GM21619 (cell line): ENCODE measurements around the gene IL10.

Experiments
- ATAC-seq: cut with Tn5 transposase; IDR thresholded peaks from one replicate; pipeline ENCODE4 v1.9.1; 2021; ENCODE audit not compliant: unreplicated experiment

Gene IL10

DNA sequence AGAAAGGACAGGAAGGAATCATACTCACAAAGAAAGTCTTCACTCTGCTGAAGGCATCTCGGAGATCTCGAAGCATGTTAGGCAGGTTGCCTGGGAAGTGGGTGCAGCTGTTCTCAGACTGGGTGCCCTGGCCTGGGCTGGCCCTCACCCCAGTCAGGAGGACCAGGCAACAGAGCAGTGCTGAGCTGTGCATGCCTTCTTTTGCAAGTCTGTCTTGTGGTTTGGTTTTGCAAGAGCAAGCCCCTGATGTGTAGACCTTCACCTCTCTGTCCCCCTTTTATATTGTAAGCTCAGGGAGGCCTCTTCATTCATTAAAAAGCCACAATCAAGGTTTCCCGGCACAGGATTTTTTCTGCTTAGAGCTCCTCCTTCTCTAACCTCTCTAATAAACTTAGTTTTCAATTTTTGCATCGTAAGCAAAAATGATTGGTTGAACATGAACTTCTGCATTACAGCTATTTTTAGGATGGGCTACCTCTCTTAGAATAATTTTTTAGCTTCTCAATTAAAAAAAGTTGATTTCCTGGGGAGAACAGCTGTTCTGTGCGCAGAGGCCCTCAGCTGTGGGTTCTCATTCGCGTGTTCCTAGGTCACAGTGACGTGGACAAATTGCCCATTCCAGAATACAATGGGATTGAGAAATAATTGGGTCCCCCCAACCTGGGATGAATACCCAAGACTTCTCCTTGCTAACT, at the start of gene IL10:
Gene IL10 (minus strand): TSS at position 252 of the 695 bp plus-strand sequence. CDS start 59 bp downstream, at position 193.
- no peak for ATAC-seq

DNA sequence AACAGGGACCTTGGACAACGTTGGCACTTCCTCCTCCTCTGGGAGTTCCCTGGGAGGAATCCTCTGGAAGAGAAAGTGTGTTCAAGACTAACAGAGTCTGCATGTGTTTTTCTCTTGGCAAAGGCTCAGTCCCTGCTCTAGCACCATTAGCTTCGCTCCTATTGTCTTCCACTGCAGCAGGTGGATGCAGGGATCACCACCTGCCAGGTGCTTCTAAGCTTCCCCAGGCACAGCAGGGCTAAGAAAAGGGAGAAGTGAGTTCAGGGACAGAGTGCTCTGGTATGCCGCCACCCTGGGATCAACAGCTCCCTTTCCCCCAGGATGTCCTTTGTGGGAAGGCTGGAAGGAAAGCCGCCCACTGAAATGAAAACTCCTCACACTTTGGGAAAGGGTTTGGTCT, 49.2 kb upstream of the IL10 start:
- no peak for ATAC-seq

DNA sequence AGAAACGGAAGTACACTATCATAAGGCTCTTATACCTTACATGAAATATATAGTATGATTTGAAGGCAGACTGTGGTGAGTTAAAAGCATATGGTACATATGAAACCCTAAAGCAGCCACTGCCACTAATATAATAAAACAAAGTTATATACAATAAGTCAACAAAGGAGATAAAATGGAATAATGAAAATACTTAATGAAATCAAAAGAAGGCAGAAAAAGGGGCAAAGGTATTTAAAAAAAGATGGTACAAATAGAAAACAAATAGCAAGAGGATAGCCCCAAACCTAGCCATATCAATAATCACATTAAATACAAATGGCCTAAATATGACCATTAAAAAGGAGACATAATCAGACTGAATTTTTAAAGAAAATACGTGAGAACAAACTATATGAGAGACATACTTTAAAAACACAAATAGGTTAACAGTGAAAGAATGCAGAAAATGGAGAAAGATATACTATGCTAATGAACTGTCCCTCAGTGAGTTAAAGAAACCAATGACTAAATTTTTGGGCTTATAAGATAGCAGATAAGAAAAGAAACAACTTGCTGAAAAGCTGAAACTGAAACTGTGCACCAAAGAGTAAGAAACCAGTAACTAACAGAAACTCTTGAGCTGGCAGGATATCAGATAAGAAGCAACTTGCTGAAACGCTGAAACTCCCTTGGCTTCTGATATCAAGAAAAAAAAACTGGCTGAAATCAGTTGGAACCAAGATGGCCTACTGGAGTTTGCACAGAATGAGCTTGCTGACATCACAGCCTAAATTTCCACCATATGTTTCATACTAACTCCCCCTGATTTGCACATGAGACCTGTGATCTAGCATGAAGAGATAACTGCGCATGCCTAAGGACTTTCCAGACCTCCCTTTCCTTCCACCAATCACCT, 44.3 kb upstream of the IL10 start:
- peak; percentile 86 for ATAC-seq

DNA sequence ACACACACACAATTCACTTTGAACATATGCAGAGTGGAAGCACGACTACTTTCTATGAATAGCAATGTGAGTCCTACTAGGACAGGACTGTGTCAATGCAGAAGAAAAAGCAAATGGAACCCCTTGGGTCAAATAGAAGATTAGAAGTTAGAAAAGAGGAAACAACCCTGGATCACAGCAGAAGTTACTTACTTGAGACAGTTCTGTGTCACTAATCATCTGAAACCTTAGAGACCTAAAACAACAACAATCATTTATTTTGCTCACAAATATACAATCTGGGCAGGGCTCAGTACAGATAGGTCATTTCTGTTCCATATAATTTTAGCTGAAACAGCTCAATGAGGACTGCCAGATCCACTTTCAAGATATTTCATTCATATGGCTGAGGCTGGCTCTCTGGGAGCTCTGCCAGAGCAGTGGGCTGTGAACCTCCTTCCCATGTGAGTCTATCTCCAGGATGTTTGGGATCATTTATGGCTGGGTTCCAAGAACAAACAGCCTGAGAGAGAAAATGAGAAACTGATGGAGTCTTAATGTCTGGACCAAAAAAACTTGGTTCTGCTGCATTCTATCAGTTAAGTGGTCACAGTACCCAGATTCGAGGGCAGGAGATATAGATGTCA, 42.5 kb upstream of the IL10 start:
- no peak for ATAC-seq

DNA sequence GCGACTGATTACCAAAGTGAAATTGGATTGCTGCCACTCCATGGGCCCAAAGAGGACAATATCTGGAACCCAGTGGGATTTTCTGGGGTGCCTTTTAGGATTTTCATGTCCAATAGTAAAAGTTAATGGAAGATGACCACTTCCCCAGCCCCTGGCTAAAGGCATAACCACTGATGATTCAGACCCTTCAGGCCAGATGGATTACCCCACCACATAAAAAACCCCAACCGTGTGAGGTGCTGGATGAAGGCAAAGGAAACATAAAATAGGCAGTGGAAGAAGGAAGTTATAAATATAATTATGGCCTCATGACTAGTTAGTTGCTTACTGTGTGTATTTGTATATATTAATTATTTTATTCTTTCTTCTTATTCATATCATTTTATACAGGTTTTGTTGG, 40.2 kb upstream of the IL10 start:
- no peak for ATAC-seq

DNA sequence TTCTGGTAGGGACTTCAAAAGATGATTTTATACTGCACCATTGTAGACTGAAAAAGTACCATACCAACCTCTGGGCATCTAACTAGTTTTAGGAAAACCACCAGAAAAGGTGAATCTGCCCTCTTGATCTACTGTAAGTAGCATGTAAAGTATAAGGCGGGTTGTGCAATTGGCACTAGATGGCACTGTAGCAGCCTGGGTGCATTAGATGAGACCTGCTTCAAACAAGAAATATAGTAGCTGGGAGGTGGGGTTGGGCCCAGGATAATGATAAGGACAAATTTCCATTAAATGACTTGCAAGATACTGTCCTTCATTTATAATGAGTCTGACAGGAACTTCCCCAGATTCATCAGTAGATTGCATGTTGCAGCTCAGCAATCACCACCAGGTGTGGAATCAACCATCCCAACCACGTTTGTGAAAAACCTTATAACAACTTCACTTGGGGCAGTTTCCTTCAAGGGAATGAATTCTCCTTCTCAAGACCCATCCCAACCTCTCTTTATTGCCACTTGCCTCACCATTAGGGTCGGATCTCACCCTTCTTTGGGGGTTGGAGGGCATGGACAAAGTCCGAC, 37.3 kb upstream of the IL10 start:
- no peak for ATAC-seq

DNA sequence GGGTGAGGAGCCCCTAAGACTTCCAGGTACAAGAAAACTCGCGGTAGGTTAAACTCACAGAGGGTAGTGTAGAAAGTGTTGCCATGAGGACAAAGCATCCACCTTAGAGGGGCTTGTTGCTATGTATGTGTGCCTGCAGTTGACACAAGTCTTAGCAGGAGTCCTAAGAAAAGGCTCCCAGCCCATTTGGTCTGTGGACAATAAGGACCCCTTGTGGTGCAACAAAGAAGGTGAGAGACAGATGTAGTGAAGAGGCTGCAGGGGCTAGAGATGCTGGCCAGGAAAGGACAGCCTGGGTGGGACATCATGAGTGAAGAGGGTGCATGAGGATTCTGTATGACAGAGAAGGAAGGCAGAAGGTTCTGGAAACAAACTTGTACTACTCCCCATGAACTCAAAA, 36.3 kb upstream of the IL10 start:
- peak; percentile 58 for ATAC-seq

DNA sequence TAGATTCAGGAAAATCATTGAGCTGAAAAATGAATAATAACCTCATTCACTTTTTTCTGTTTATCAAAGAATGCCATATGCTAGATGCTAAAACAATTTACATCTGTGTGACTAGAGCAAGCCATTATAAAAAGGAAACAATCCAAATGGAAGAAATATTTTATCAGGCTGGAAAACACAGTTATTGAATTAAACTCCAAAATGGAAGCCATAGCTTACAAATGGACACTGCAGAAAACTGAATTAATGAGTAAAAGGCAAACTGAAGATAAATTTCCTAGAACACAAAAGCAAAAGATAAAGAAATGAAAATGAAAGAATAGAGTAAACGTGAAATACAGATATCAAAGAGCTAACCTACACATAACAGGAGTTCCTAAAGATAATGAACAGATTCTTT, 33.1 kb upstream of the IL10 start:
- ATAC-seq, result no peak

DNA sequence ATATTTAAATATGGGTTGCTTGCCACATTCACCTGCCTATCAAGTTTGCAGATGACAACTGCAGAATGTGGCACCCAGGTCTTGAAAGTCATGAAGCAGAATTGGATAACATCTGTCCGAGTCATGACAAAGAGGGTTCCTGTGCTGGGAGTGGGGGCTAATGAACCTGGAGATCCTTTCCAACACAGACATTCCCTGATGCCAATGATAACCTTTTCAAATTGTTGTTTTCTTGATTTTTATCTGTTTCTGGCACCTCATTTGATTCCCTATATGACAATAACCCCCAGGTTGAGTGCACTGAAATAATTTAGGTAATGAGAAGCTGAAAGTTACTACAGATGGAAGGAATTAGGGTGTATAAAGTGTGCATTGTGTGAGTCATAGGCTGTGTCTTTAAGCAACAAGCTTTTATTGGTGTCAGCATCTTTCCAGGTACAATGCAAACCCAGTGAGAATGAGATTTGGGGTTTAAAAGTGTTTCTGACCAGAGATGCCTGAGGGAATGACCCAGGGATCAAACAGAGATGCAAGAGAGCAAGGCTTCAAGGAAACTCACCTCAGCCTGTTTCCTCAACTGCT, 32.0 kb upstream of the IL10 start:
- no peak for ATAC-seq

DNA sequence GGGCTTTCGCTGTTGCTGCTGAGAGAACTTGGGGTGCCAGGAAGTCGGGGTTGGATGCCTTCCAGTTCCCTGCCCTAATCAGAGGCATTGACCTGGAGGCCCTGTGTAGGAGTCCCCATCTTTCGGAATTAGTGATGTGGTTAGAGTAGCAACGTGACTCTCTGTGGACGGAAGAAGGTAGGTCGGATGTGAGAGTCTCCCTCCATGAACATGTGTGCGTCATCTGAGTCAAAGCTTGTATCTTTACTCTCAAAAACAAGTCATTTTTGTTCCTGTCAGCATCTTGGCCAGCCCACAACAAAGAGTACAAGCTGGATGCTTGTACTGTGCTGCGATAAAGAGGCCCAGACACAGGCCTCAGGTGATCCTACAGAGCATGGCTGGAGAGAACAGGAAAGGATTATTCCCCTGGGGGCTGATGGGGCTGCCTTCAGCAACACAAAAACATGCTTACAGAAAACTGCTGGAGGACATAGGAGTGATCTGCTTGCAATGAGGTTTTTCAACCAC, 31.0 kb upstream of the IL10 start:
- peak; percentile 98 for ATAC-seq

DNA sequence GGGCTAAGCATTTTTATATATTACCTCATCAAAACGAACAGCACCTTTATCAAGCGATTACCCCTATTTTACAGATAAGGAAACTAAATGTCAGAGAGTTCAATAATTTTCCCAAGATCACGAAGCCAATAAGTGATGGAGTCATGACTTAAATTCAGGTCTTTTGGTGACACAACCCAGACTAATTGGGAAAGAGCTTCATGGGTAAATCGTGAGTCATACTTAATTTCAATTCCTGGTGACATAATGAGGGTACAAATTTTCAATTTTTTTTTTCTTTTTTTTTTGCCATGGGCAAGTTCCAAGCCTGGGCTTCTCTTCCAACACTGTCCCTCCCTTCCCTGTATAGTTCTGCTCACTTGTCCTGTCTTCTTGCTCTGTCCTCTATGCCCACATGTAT, 30.1 kb upstream of the IL10 start:
- ATAC-seq, result no peak

DNA sequence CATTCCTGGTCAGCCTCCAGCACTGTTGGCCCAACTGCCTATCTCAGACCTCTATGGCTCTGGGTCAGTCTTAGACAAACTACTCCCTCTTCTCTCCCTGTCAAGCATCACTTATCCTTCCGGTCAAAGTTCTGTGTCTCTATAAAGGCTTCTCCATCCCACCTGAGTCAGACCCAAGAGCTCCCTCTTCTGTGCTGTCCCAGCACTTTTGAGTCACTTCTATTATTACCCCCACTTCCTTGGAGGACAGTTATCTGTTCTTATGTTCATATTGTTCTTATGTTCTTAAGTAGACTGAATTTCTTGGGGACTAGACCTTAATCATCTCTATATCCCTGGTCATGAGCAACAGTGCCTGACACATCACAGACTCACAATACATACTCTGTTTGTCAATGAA, 29.2 kb upstream of the IL10 start:
- ATAC-seq, result no peak

DNA sequence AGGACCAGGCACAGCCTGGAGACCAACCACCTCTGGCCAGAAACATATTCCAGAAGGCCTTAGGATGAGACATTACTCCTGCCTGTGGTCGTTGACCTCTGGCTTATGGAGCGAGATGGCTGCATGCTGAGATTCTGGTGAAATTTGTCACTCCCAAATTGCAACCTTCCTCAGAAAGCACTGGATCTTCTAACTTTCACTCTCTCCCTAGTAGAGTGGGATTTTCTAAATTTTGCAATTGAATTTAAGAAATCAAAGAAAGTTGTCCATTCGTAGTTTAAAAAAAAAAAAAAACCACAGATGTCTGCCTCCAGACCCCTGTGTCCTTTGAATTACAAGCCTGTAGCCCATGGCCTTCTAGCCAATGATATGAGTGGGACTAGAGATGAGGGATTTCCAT, 28.6 kb upstream of the IL10 start:
- no peak for ATAC-seq

DNA sequence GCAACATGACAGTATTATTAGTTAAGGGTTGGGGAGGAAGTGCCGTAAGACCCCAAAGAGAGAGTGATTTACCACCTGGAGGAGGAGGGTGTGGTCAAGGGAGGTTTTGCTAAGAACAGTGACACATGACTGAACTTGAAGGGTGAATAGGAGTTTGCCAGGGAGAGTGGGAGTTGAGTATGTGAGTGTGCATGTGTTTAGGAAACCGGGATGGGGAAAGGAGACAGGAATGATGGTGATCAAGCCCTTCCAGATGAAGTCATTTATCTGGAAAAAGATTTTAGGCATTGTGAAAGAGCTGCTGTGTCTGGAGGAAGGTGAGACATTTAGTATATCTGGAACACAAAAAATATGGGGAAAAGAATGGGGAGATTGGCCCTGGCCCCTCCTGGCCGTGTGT, 28.1 kb upstream of the IL10 start:
- no peak for ATAC-seq

DNA sequence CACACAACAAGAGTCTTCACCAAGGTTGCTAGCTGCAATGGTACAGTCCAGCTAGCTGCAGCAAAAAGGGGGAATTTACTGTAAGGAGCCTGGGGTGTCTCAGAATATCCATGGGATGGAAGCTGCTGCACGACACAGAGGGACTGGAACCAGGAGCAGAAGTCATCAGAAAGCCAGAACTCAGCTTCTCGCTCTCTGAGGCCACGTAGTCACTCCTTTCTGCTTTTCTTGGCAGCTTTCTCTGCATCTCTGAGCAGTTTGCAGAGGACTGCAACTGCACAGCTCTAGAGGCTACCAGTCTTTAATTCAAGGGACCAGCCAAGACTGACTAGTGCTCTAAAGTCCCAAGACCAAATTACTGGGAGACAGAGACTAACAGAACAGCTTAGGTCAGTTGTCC, 27.0 kb upstream of the IL10 start:
- ATAC-seq, result no peak

DNA sequence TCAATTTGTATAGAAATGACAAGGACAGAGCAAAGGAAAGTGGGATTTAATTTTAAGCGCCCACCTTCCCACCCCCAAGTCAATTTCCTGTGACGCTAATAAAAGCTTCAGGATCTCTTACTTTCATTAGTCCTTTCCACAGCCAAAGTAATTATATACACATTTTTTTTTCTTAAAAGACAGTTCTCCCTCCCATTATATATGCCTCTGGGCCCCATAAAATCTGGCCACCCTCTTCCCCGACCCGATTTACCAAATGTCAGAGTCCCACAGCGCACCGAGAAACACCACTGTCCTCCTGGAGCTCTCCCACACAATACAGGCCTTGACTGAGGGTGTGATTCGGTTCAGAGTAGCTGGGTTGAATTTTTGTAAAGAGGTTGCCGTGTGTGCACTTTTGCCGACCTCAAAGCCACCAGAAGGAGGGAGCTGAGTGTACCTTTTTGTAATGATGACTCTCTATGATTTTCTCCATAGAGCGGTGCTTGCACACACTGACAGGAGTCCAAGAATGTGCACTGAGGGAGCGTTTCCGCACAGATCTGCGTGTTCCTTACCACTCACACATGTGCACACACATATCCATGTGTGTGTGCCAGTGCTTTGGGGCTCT, 26.2 kb upstream of the IL10 start:
- no peak for ATAC-seq

DNA sequence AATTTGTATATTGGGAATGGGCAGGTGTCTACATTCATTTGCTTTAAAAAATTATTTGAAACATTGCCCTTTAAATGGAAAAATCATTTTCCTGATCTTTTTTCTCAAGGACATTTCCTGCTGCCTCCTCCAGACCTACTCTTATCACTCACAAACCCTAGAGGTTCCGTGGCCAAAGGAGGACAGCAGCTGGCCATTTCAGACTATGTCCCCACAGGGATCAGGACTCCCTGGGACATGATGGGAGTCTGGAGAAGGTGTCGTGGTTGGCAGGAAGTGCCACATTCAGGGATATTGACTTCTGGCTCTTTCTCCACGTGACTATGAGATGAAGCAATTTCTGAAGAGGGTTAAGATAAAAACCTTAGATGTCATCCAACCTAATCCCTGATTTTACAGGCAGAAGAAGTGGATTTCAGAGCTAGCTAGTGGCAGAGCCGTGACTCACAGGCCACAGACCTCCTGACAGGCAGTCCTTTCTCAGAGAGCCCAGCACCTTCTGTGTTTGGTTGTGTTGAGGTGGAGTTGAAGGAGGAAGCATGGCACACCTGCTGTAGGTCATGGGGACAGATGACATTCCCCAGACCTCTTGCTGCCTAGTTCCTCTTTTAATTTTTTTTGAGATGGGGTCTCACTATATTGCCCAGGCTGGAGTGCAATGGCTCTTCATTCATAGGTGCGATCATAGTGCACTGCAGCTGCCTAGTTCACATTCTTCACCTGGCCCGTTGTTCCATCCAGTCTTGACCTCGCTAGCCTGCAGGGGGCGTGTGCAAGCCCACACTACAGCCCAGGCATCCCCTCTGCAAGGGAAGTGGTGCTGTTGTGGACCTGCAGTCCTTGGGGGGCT, 25.5 kb upstream of the IL10 start:
- no peak for ATAC-seq

DNA sequence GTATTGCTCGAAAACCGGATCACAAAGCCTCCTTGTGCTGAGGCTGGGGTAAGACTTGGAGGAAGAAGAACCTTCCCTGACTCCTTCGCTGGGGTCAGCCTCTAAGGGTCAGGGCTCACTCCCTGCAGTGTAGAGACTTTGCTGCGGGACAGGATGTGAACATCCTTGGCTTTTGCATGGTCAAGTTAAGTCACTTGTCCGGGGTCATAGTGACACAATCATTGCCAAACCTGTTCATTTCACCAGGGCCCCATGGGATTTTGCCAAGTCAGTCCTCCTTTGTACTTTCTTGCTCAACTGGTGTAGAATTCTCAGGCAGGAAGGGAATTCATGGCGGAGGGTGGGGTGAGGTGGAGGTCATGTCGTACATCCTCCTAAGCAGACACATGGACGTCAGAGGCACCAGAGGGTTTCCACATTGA, 24.7 kb upstream of the IL10 start:
- no peak for ATAC-seq

DNA sequence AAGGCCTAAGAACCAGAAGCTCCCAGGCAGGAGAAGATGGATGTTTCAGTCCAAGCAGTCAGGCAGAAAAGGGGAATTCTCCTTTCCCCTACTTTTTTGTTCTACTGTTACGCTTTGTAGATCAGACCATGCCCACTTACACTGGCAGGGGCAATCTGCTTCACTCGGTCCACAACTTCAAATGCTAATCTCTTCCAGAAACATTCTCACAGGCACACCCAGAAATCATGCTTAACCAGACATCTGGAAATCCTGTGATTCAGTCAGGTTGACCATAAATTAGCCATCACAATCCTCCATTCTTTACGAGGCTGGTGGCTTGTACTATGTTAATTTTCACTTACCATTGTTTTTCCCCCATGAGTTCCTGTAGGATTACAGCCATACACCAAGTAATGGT, 23.8 kb upstream of the IL10 start:
- no peak for ATAC-seq
